Osteoblast (primary cell): ENCODE results near the gene SZRD1. TPM values are rescaled to one million over a fixed set of nuclear protein-coding genes. Genes with fewer than 3 reads are reported as not detected.

Experiments used
- DNase-seq: peaks from one replicate; pipeline ENCODE4 v3.0.0; 2011; ENCODE audit warnings: low spot score, mixed read lengths; ENCODE audit not compliant: insufficient read length; ENCODE audit errors: missing footprints
- H2AFZ ChIP-seq: 2 replicates; pipeline ENCODE4 v1.6.0; 2011; ENCODE audit warnings: mild to moderate bottlenecking, low read length
- H3K27ac ChIP-seq: 2 replicates; pipeline ENCODE4 v1.5.1; 2011; ENCODE audit warnings: mild to moderate bottlenecking, low read depth, low read length, moderate library complexity
- H3K27me3 ChIP-seq: 2 replicates; pipeline ENCODE4 v1.6.0; 2012; ENCODE audit warnings: mild to moderate bottlenecking, control low read depth, inconsistent platforms, low read length, moderate library complexity; ENCODE audit not compliant: insufficient read depth
- H3K36me3 ChIP-seq: 2 replicates; pipeline ENCODE4 v1.5.1; 2011; ENCODE audit warnings: mild to moderate bottlenecking, low read length, control low read depth, moderate library complexity; ENCODE audit not compliant: insufficient read depth
- H3K4me1 ChIP-seq: 2 replicates; pipeline ENCODE4 v1.5.1; 2011; ENCODE audit warnings: mild to moderate bottlenecking, low read length, control low read depth, moderate library complexity; ENCODE audit not compliant: insufficient read depth
- H3K4me2 ChIP-seq: 2 replicates; pipeline ENCODE4 v1.6.0; 2011; ENCODE audit warnings: mild to moderate bottlenecking, low read length; ENCODE audit not compliant: insufficient read depth
- H3K4me3 ChIP-seq: fragments of 200-600 bp; sonication (generic); 3 replicates; pipeline ENCODE4 v1.5.1; 2012; ENCODE audit warnings: mild to moderate bottlenecking, low read length, inconsistent platforms; ENCODE audit not compliant: insufficient read depth
- H3K79me2 ChIP-seq: 2 replicates; pipeline ENCODE4 v1.6.0; 2012; ENCODE audit warnings: mild to moderate bottlenecking, low read length, control low read depth, inconsistent platforms; ENCODE audit not compliant: insufficient read depth
- H3K9me3 ChIP-seq: 2 replicates; pipeline ENCODE4 v1.5.1; 2011; ENCODE audit warnings: low read depth, low read length, control low read depth
- H4K20me1 ChIP-seq: 2 replicates; pipeline ENCODE4 v1.6.0; 2012; ENCODE audit warnings: mild to moderate bottlenecking, low read length, control low read depth; ENCODE audit not compliant: insufficient read depth
- total RNA-seq: library from RNA; depleted of rRNA; stranded (reverse); fragments of >200 nt; gene quantifications from 2 replicates; pipeline ENCODE4 v1.2.3, GENCODE V29; 2012
- TF ChIP-seq, protein P1 (sequence below): IDR thresholded peaks from 2 replicates; pipeline ENCODE4 v1.5.1; 2011; ENCODE audit warnings: mild to moderate bottlenecking, low read depth, low read length, moderate library complexity; ENCODE audit errors: extremely low read depth

The SZRD1 gene
- total RNA-seq, 1 donor: 66.2 TPM

DNA sequence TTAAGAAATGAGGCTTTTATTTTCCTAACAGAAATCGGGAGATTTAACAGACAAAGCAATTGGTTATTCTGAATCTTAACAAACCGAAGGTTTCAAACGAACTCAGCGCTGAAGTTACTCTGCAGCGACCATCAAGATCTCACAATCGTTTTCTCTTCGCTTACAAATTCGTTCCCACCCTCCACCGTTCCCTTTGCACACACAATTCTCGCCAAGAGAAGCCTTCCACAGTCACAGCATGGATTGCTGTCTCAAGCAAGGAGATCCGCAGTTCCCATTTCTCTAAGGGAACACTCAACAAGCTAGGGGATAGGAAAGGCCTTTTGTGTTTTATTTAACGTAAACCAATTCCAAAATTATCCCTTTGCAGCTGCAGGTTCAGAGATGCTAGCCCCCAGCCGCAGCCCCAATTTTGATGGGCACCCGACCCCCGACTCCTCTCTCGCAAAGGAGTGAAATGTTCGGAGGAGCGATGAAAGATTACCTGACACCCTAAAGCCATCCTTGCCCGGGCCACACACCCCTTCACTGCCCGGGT, 15.5 kb upstream of the SZRD1 start:
- DNase-seq: peak; percentile 60
- TF ChIP-seq, protein P1, sequence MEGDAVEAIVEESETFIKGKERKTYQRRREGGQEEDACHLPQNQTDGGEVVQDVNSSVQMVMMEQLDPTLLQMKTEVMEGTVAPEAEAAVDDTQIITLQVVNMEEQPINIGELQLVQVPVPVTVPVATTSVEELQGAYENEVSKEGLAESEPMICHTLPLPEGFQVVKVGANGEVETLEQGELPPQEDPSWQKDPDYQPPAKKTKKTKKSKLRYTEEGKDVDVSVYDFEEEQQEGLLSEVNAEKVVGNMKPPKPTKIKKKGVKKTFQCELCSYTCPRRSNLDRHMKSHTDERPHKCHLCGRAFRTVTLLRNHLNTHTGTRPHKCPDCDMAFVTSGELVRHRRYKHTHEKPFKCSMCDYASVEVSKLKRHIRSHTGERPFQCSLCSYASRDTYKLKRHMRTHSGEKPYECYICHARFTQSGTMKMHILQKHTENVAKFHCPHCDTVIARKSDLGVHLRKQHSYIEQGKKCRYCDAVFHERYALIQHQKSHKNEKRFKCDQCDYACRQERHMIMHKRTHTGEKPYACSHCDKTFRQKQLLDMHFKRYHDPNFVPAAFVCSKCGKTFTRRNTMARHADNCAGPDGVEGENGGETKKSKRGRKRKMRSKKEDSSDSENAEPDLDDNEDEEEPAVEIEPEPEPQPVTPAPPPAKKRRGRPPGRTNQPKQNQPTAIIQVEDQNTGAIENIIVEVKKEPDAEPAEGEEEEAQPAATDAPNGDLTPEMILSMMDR: no peak

DNA sequence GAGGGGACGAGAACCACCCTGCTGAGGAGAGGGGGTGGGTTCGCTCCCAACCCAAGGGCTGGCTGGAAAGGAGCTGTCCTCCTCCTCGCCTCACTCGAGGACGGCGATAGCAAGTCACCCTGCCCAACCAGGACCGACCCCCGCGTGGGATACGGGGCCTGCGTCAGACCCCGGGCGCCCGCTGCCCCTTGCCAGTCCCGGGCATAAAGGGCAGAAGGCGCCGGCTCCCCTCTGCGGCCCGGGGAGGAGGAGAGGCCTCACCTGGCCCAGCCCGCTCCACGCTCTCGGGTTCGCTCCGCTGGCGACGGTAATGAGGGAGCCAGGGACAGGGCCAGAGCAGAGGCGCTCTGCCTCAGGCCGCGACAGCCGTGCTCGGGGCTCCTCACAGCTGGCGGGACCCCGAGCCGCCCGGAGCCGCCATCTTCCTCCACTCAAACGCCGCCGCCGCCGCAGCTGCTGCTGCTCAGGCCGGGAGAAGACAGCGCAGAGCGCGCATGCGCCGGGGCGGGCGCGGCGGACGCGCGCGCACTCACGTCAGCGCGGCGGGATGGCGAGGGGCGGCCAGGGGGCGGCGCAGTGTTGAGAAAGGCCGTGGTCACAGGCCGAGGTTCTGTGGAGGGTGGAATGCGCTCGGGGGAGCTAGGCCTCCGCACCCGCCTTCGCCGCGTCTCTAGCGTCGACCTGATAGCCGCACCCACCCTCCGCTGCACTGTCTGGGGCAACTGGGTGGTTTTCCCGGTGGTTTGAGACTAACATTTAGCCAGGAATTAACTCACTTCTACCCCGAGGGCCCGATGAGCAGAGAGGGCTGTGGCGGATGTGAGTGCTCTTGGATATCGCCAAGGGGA, 14.8 kb upstream of the SZRD1 start, which contains the start of gene FBXO42:
Gene FBXO42 (minus strand): TSS at position 487 of the 848 bp plus-strand sequence. CDS start 37,062 bp downstream, outside the sequence.
- TF ChIP-seq, protein P1: peak; percentile 32
- no peaks in the 10 kb centered on the region for H3K27me3 ChIP-seq
- H3K4me3 ChIP-seq: peak within 1 kb of the TSS; percentile 97
- peak; percentile 98 for DNase-seq
- peaks cover 39% of the 10 kb centered on the region for H4K20me1 ChIP-seq
- no peaks in the 10 kb centered on the region for H3K9me3 ChIP-seq
- no peaks in the 10 kb centered on the region for H3K36me3 ChIP-seq
- peaks cover 25% of the 10 kb centered on the region for H3K4me1 ChIP-seq
- H3K4me2 ChIP-seq: peak within 1 kb of the TSS; percentile 95
- peaks cover 49% of the 10 kb centered on the region for H3K79me2 ChIP-seq
- H3K27ac ChIP-seq: peak within 1 kb of the TSS; percentile 93
- H2AFZ ChIP-seq: peak within 1 kb of the TSS; percentile 97

More for the DNA sequence above, 15.5 kb upstream of the SZRD1 start:
- H3K4me3 ChIP-seq: peak overlapping the region; percentile 97
- peak overlapping the region; percentile 93 for H3K27ac ChIP-seq
- peaks cover 25% of the 10 kb centered on the region for H3K4me1 ChIP-seq
- no peaks in the 10 kb centered on the region for H3K9me3 ChIP-seq
- peaks cover 56% of the 10 kb centered on the region for H3K79me2 ChIP-seq
- H4K20me1 ChIP-seq: peaks cover 39% of the 10 kb centered on the region
- peak overlapping the region; percentile 95 for H3K4me2 ChIP-seq
- H3K36me3 ChIP-seq: no peaks in the 10 kb centered on the region
- H2AFZ ChIP-seq: peak overlapping the region; percentile 93
- H3K27me3 ChIP-seq: no peaks in the 10 kb centered on the region

- peaks cover 41% of the 10 kb centered on the region for H3K79me2 ChIP-seq
Observed at GRCh38 chr1:16352842-16353535, 14.1 kb upstream of the SZRD1 start.

More at GRCh38 chr1:16352842-16353535, 14.1 kb upstream of the SZRD1 start:
- peak overlapping the region; percentile 93 for H3K27ac ChIP-seq
- H3K4me1 ChIP-seq: peaks cover 25% of the 10 kb centered on the region
- peak overlapping the region; percentile 97 for H3K4me3 ChIP-seq
- TF ChIP-seq, protein P1: no peak
- peaks cover 32% of the 10 kb centered on the region for H4K20me1 ChIP-seq
- no peaks in the 10 kb centered on the region for H3K36me3 ChIP-seq
- peak overlapping the region; percentile 95 for H3K4me2 ChIP-seq
- H3K9me3 ChIP-seq: no peaks in the 10 kb centered on the region
- no peak for DNase-seq
- H3K27me3 ChIP-seq: no peaks in the 10 kb centered on the region
- H2AFZ ChIP-seq: peak overlapping the region; percentile 97
